GM18870 (cell line): ENCODE measurements around the gene TTYH3.

Experiments used
- ATAC-seq: cut with Tn5 transposase; IDR thresholded peaks from one replicate; pipeline ENCODE4 v1.9.1; 2021; ENCODE audit warnings: moderate library complexity; ENCODE audit not compliant: unreplicated experiment

TTYH3 gene

DNA sequence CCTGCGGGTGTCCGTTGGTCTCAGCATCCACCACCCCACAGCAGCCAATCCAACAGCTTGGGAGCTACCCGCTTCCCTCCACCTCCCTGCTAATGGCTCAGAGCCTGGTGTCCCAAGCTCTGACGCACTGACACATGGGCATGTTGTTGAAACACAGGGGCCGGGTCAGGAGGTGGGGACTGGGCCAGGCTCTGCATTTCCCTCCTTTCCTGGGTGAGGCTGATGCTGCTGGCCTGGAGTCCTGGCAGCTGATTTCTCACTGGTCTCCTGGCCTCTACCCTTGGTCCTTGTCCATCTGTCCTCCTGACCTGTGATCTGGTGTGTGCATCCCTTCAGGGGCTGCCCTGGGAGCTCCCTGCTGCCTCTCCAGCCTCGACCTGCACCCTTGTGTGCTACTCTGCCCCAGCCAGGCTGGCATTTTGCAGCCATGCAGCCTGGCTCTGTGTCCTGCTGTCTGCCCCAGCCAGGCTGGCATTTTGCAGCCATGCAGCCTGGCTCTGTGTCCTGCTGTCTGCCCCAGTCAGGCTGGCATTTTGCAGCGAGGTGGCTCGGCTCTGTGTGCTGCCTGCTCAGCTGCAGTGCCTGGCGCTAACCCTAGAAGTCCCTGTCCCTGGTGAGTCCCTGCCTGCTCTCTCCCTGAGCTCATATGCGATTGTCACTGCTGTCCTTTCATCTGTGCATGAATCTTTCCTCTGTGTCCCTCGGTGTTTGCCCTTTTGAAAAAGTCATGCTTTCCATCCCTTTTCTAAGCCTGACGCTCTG is 70.2 kb downstream of the TTYH3 start:
- ATAC-seq, result no peak

DNA sequence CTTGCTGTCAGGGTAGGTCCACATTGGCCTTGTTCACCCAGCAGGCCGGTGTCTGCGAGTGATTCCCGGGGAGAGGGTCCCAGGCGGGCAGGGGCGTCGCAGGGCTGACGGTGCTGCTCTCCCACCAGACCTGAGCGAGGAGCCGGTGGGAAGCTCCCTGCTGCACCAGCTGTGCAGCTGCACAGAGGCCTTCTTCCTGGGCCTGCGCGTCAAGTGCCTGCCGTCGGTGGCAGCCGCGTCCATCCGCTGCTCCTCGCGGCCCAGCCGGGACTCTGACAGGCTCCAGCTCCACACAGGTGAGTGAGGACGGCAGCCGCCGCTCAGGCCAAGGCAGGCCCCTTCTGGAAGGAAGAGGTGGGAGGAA is 70.8 kb downstream of the TTYH3 start:
- no peak for ATAC-seq

DNA sequence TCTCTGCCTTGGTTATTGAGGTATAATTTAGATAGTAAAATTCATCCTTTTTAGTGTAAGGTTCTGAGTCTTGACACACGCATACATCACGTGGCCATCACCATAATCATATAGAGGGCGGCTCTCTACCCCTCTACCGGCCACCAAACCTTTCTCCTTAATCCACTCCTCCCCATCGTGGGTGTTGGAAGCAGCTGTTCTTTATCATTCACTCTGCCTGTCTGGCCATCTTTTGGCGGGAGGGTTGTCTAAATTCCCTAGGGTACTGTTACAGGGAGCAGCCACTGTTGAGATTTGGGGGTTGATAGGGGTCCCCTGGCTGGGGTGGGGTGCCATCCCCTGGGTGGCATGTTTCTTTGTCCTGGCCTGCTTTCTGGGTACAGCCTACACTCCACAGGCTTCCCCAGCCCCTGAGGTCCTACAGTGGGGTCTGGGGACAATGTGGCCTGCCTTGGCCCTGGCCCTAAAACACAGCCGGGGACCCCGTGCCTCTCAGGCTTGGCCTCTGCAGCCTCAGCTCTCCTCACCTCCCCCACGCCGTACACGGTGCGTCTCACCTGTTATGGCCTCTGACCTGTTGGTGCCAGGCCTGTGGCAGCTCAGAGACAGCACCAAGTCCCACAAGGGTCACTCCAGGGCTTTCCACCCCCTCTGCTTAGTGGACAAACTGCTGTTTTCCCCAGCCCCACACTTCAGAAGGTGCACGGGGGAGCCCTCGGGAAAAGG is 73.7 kb downstream of the TTYH3 start:
- ATAC-seq, result no peak

DNA sequence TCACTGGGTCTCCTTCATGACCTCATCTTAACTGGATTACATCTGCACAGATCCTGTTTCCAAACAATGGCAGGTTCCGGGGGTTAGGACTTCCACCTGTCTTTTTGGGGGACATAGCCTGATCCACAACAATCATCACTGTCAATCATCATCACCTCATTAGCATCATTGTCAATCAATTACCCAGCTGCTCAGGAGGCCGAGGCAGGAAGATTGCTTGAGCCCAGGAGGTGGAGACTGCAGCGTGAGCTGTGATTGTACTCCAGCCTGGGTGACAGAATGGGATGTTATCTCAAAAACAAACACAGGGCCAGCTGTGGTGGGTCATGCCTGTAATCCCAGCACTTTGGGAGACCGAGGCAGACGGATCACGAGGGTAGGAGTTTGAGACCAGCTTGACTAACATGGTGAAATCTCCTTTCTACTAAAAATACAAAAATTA is 74.9 kb downstream of the TTYH3 start:
- ATAC-seq, result no peak

DNA sequence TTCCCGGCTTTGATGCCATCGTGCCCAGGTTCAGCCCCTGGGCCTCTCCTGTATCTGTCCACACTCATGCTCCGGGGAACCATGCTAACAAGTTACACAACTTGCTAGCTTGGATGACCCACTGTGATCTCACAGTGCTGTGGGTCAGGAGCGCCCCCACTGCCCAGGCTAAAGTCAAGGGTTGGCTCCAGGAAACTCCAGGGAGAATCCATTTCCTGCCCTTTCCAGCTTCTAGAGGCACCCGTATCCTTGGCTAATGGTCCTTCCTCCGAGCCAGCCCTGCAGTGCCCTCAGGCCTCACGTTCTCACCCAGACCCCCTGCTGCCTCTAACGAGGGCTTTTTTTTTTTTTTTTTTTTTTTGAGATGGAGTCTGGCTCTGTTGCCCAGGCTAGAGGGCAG is 75.7 kb downstream of the TTYH3 start:
- no peak for ATAC-seq

DNA sequence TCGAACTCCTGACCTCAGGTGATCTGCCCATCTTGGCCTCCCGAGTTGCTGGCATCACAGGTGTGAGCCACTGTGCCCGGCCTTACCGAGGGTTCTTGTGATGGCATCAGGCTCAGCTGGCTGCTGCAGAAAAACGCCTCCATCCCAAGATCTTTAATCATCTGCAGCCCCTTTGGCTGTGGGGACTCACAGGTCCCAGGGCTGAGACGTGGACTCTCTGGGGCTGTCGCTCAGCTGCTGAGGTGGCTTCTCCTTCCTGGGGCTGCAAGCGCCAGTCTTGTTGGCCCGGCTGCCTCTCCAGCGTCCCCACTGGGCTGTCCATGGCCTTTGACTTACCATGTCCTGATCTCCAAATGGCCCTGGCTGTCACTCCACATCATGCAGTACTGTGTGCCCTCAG is 76.3 kb downstream of the TTYH3 start:
- no peak for ATAC-seq

DNA sequence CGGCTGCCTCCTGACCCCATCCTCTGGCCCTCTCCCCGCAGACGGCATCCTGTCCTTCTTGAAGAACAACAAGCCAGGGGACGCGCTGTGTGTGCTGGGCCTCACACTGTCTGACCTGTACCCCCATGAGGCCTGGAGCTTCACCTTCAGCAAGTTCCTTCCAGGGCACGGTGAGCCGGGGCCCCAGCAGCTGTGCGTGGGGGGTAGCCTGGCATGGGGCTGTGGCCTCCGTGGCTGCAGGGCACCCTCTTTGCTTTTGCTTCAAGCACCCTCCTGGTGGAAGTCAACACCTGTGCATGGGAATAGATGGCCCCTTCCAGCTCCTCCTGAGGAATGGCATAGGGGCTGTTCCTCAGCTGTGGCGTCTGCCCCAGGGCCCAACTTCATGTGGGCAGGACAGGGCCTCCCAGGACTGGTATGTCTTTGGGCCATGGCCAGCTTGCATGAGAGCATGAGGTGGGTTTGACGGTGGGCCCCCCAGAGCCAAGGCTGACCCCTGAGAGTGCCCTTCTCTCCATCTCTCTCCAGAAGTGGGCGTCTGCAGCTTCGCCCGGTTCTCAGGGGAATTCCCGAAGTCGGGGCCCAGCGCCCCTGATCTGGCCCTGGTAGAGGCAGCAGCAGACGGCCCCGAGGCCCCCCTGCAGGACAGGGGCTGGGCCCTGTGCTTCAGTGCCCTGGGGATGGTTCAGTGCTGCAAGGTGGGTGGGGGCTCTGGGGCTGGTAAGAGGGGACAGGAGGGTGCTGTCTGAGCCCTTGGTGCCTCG is 76.9 kb downstream of the TTYH3 start:
- ATAC-seq, result no peak

DNA sequence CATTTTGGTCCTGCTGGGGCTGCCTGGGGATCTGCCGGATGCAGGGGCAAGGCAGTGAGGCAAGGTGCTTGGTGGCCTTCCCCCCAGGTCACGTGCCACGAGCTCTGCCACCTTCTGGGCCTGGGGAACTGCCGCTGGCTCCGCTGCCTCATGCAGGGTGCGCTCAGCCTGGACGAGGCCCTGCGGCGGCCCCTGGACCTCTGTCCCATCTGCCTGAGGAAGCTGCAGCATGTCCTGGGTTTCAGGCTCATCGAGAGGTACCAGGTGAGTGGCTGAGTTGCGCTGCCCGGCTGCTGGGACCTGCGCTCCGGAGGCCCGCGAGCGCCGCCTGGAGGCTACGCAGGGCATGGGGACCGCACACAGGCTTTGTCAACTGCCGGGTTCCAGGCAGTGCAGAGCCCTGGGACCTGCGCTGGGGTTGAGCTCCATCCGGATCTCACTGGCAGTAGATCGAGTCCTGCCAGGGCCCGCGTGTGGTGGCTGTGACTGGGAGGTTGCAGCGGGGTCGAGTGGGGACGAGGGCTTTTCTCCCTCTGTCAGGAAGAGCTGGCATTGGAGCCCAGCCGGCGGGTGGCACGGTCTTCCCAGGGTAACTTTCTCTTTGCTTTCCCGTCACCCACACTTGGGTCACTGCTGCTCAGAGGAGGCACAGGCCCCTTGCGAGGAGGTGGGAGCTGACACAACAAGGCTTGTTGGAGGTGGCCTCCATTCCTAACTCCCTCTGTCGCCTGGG is 77.9 kb downstream of the TTYH3 start:
- no peak for ATAC-seq

DNA sequence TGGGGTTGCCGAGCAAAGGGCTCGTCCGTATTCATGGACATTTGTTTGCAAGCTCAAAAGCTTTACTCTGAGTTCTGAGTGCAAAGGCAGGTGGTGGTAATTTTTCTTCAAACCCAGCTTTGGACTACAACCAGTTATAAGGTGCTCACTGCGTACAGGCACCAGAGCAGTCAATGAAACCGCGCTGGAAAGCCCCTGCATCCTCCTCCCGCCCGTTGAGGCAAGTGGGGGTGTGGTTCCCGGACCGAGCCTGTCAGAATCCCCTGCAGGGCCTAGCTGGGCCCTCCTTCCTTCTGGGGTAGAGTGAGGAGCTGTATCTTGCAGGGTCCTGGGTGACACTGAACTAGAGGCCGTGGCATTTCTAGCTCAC is 78.5 kb downstream of the TTYH3 start:
- no peak for ATAC-seq

DNA sequence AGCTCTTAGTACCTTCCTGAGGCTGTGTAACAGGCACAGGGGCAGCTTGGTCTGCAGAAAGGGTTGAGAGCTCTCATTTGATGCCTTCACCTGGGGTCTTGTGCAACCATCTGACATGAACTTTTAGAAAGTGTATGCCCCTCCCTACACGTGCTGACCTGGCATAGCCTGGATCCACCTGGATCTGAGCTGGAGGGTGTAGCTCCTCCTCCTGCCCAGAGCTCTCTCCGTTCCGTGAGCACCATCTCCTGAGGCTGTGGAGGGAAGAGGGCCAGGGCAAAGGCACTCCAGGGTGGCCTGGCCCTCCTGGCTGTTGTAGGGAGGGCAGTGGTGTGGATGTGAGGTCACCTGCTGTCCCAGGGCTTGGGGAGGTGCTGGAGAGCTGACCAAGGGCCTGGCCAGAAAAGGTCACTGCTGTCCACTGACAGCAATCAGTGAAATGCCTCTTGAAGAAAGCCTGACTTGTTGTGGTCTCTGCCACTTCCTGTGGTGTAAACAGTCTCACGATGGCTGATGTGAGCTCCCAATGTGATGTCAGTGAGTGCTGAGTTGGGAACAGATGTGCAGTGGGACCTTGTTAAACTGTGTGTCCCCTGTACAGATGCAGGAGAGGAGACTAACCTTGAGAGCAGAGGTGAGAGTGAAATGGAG is 79.2 kb downstream of the TTYH3 start:
- ATAC-seq, result peak; percentile 41

DNA sequence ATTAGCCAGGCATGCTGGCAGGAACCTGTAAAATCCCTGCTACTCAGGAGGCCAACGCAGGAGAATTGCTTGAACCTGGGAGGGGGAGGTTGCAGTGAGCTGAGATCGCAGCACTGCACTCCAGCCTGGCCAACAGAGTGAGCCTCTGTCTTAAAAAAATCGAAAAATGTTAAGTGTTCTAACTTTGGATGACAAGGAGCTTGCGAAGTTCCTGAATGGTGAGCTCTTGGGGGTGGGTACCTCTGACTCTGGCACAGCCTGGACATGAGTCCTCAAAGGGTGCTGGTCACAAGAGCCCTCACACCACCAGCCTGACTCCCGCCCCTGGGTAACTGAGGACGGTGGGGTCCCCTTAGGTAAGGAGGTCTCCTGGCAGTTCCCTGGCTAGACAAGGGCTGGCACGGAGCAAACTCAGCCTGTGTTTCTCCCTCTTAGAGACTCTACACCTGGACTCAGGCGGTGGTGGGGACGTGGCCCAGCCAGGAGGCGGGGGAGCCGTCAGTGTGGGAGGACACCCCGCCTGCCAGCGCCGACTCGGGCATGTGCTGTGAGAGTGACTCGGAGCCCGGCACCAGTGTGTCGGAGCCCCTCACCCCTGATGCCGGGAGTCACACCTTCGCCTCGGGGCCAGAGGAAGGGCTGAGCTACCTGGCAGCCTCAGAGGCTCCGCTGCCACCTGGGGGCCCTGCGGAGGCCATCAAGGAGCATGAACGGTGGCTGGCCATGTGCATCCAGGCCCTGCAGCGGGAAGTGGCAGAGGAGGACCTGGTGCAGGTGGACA is 80.3 kb downstream of the TTYH3 start:
- ATAC-seq, result no peak

DNA sequence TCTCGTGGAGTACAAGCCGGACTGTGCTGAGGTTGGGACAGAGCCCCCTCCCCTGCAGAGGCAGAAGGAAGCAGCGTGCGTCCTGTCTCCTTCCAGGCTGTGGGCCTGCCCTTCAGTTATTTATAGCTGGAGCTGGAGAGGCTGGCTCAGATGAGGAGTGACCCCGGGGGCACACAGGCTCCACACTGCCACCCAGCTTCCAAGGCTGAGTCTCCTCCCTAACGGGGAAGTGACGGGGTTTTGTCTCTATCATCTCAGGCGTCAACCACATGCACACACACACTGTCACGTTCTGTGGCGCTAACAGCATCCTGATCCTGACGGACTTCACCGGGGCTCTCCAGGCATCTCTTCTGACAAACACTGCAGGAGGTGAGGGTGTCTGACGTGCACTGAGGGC is 81.6 kb downstream of the TTYH3 start:
- ATAC-seq, result no peak

DNA sequence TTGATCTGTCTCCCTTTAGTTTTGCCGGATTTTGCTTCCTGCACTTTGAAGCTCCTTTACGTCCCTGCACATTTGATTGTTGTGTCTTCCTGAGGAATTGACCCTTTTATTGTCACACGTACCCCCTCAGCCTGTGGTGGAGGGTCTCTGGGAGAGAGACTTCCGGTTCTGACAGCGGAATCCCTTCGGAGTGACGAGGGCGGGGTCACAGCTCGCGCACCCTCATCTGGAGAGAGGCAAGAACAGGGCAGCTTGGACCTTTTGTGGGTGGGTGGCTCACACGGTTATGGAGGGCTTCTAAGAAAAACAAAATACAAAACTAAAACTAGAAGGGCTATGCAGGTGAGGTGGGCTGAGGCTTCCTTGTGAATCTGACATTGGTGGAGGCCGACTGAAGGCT is 82.2 kb downstream of the TTYH3 start:
- ATAC-seq, result no peak
